Measurements from ENCODE around the gene LRRC25. TPM values are rescaled to one million over a fixed set of nuclear protein-coding genes. Genes with fewer than 3 reads are reported as not detected.
A peak's percentile ranks its signal among the peaks of the same experiment; 100 is the strongest.

LRRC25 gene
- total RNA-seq, 1 experiment from 2014 or later, result not detected

DNA sequence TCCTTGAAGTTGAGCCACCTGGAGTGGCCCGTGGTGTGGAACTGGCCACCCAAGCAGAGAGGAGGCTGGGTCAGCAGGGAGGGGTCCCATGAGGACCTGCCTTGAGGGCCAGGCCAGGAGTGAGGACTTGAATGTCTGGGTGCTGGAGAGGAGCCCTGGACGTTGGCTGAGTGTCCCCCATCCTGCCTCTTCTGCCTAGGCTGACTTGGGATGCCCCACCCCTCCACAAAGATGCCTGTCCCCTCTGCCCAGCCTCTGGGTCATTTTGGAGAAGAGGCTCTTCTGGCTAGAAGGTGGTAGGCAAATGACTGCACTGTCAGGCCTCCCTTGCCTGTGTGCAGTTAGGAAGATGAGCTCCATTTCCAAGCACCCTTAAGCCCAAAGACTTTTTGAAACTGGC lies 23.5 kb upstream of the LRRC25 start:
- no peak overlapping the region for H4K5ac ChIP-seq (ENCODE audit: insufficient read length, low read depth, low read length)
- H4K91ac ChIP-seq (ENCODE audit: insufficient read length, low read depth, low read length), result no peak overlapping the region
- H3K9ac ChIP-seq (ENCODE audit: extremely low read depth, insufficient read length, low read length), result no peak overlapping the region
- no peak overlapping the region; the same call in 1 of the 2 replicates for H3K14ac ChIP-seq (ENCODE audit: insufficient read depth, low read length)
- no peak overlapping the region for H3K18ac ChIP-seq (ENCODE audit: insufficient read length, low read depth, low read length)
- no peak overlapping the region for H3K4me2 ChIP-seq (ENCODE audit: insufficient read depth, insufficient read length, low read length)
- H2BK120ac ChIP-seq (ENCODE audit: low read depth, low read length, poor library complexity, severe bottlenecking), result no peak overlapping the region
- no peaks in the 10 kb centered on the region for H4K20me1 ChIP-seq (ENCODE audit: control insufficient read depth, insufficient read depth, insufficient read length)
- H2BK12ac ChIP-seq (ENCODE audit: insufficient read length, low read depth, low read length), result no peak overlapping the region
- Mint-ChIP-seq H3K4me1 (peaks cover 49 to 65% of the 10 kb centered on the region in 2 experiments), H3K4me3 (peak overlapping the region; percentile 72 to 83; a peak in 4 of 5 replicates), H3K9me3 (no peaks in the 10 kb centered on the region; a peak in 2 of 5 replicates), H3K27ac (no peak overlapping the region), H3K36me3 (ENCODE audit: insufficient read depth in 1 of 3, low read depth in 3 of 3) (peaks cover 0 to 5% (median 0%) of the 10 kb centered on the region in 3 experiments; a peak in 1 of 7 replicates), H3K27me3 (ENCODE audit: low read depth) (peaks cover 53% of the 10 kb centered on the region)
- no peak overlapping the region for H3K4ac ChIP-seq (ENCODE audit: low read depth, low read length)
- H2BK15ac ChIP-seq (ENCODE audit: low read depth, low read length), result no peak overlapping the region
- H3K27me3 ChIP-seq (ENCODE audit: insufficient read depth, low read length), result no peaks in the 10 kb centered on the region; the same call in 1 of the 2 replicates
- TF ChIP-seq, protein P1, sequence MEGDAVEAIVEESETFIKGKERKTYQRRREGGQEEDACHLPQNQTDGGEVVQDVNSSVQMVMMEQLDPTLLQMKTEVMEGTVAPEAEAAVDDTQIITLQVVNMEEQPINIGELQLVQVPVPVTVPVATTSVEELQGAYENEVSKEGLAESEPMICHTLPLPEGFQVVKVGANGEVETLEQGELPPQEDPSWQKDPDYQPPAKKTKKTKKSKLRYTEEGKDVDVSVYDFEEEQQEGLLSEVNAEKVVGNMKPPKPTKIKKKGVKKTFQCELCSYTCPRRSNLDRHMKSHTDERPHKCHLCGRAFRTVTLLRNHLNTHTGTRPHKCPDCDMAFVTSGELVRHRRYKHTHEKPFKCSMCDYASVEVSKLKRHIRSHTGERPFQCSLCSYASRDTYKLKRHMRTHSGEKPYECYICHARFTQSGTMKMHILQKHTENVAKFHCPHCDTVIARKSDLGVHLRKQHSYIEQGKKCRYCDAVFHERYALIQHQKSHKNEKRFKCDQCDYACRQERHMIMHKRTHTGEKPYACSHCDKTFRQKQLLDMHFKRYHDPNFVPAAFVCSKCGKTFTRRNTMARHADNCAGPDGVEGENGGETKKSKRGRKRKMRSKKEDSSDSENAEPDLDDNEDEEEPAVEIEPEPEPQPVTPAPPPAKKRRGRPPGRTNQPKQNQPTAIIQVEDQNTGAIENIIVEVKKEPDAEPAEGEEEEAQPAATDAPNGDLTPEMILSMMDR (conservative IDR thresholded peaks at IDR 0.05), result no peak
- no peak overlapping the region for H2BK5ac ChIP-seq (ENCODE audit: insufficient read length, low read length)
- H4K8ac ChIP-seq (replicated peaks; ENCODE audit: insufficient read length, low read depth, low read length), result no peak overlapping the region
- no peaks in the 10 kb centered on the region for H3K79me1 ChIP-seq (ENCODE audit: insufficient read depth, low read depth, low read length, poor library complexity, severe bottlenecking)
- H3K56ac ChIP-seq (ENCODE audit: insufficient read length, low read depth, low read length), result no peak overlapping the region
- no peaks in the 10 kb centered on the region for H3K9me3 ChIP-seq (ENCODE audit: control insufficient read depth, low read depth, low read length)
- H3K79me2 ChIP-seq (ENCODE audit: insufficient read depth, low read length), result no peaks in the 10 kb centered on the region
- H2AK5ac ChIP-seq (ENCODE audit: insufficient read length, low read length), result no peak overlapping the region
- H2BK20ac ChIP-seq (ENCODE audit: low read depth, low read length, poor library complexity, severe bottlenecking), result no peak overlapping the region
- no peak overlapping the region for H2AFZ ChIP-seq (ENCODE audit: low read length)
- peaks cover 8% of the 10 kb centered on the region; the same call in 1 of the 2 replicates for H3K4me1 ChIP-seq (ENCODE audit: insufficient read depth, low read length)
- no CpG with 5 or more reads among the region's 2 CpGs for WGBS (ENCODE audit: extremely low coverage, insufficient read length, low lambda C conversion rate)
- H3K23me2 ChIP-seq (ENCODE audit: insufficient read length, low read depth, low read length, poor library complexity, severe bottlenecking), result peaks cover 14% of the 10 kb centered on the region
- no peak overlapping the region for H3T11ph ChIP-seq (ENCODE audit: low read length)
- no peak for DNase-seq
- no peak overlapping the region for H3K27ac ChIP-seq (ENCODE audit: insufficient read length, low read depth, low read length)
- H3K23ac ChIP-seq (ENCODE audit: insufficient read length, low read depth, low read length), result no peak overlapping the region
